Measurements from ENCODE around the gene HOXD8.

Gene HOXD8

DNA sequence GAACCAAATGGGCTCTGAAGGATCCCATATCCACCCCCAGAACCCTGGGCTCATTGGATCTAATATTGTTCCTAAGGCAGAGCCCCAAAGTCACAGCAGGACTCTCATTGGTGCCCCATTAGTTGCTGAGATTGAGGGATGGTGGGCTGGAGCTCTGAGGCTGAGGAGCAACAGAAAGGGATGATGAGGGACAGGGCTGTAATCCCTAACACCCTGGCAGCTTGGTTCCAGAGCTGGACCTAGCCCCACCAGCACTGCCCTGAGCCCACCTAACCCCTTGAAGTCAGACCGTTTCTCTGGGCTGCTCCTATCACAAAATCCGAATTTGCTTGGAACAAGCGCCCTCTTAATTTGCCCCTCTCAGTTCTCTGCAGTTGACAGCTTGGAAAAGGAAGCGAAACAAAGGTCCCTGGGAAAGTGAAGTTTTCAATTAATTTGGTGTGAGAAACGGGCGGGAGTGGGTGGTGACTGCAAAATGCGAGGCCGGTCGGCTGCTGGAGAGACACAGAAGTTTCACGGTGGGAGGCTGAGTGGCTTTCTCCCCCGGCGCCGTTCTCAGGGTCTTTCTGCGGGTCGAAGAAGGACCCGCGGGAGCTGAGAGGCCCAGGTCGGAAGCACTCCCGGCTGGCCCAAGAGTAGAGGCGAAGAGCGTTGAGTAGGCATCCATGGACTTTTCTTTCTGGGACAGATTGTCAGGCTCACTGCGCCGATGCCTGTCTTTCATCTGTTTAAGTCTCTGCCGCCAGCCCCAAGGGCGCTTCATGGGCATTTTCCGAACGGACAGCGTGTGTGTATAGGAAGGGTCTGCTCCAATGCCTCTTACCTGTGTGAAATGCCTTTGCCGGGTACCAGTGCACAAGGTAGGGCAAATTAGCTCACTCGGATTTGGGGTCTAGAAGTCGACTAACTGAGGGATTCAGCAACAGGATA is 37.9 kb upstream of the HOXD8 start:
- no peak for DNase-seq

GRCh38 chr2:176092270-176093144 is 37.0 kb upstream of the HOXD8 start, which contains the start of gene HOXD13:
TSS of gene HOXD13 (plus strand) at chr2:176092721. CDS start at chr2:176092891, 170 bp downstream.
- DNase-seq, result no peak

- no peak for DNase-seq
These were observed 36.2 kb upstream of the HOXD8 start for GRCh38 chr2:176093145-176093897.

DNA sequence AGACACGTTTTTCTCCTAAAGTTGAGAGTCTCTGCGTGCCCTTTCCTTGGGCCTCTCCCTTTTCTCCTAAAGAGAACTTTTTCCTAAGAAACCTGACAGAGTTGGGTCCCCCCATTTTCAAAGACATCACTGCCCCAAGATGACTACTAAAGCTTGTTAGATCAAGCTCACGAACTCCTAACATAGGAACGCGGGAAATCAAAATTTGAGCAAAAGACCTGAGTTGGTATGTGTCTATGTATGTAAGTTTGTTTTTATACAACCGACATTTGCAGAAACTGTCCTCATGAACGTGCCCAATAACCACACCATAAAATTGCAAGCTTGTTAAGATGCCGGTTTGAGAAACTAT is 35.6 kb upstream of the HOXD8 start:
- DNase-seq, result no peak

DNA sequence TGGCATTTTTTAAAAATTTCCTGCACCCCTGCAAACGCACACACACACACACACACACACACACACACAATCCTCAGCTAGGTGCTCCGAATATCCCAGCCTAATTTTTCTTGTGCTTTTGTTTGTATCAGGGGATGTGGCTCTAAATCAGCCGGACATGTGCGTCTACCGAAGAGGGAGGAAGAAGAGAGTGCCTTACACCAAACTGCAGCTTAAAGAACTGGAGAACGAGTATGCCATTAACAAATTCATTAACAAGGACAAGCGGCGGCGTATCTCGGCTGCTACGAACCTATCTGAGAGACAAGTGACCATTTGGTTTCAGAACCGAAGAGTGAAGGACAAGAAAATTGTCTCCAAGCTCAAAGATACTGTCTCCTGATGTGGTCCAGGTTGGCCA is 35.2 kb upstream of the HOXD8 start:
- no peak for DNase-seq

DNA sequence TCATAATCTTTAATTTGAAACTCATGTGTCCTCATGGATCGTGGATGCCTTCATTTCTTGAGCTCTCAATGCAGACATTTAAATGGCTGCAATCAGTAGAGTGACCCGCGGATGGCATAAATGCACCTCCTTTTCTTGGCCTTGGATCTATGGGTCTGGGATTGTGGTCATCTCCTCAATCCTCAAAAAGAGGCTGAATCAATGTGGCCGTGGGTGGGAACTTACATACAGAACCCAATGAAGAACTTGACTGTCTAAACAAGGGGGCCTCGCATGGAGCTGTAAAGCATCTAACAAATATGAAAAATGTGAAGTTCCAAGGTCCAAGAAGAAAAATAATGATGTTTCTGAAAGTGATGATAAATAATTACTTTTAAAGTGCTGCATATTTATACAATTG is 34.1 kb upstream of the HOXD8 start:
- no peak for DNase-seq

GRCh38 chr2:176096243-176096985 is 33.1 kb upstream of the HOXD8 start:
- DNase-seq, result no peak

GRCh38 chr2:176096986-176097819 is 32.3 kb upstream of the HOXD8 start:
- DNase-seq, result peak; percentile 52

DNA sequence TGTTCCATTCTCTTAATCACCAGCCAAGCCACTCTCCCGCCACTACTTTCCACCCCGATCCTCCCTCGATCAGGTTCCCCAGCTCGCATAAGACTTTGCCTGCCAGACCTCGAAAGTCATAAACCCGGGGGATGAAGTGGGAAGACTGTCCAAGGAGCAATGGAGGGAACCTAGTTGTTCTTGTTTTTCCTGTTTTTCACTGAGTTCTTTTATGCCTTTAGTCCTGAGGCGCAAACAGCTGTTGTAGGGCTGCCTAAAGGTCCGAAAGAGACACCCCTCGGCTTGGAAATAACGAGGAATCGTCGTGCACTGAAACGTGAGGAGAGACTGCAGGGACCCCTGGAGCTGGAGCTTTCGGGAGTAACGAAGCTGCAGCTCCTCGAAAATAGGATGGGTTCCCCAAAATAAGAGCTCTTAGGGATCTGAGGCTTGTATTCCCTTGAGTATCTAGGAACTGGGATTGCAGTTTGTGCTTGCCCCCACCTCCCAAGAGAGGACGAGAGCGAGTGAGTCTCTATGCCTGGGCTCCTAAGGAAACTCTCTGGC is 31.6 kb upstream of the HOXD8 start:
- no peak for DNase-seq

GRCh38 chr2:176098366-176099158 is 30.9 kb upstream of the HOXD8 start:
- DNase-seq, result no peak

- DNase-seq, result no peak
These were observed 30.3 kb upstream of the HOXD8 start for GRCh38 chr2:176099159-176099727.

DNA sequence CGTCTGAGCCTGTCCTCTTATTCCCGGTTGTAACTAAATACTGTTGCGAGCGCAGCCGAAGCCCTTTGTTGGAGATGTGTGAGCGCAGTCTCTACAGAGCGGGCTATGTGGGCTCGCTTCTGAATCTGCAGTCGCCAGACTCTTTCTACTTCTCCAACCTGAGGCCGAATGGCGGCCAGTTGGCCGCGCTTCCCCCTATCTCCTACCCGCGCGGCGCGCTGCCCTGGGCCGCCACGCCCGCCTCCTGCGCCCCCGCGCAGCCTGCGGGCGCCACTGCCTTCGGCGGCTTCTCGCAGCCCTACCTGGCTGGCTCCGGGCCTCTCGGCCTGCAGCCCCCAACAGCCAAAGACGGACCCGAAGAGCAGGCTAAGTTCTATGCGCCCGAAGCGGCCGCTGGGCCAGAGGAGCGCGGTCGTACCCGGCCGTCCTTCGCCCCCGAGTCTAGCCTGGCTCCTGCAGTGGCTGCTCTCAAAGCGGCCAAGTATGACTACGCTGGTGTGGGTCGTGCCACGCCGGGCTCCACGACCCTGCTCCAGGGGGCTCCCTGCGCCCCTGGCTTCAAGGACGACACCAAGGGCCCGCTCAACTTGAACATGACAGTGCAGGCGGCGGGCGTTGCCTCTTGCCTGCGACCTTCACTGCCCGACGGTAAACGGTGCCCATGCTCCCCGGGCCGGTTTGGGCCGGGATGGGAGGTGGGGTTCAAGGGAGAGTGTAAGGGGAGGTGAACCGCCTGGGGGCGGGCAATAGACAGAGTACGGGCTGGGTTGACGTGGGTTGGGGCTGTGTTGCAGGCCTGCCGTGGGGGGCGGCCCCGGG is 29.6 kb upstream of the HOXD8 start, which contains the start of gene HOXD12:
HOXD12 (plus strand) TSS at position 68 of the 819 bp plus-strand sequence; CDS start at position 75, 7 bp downstream.
- no peak for DNase-seq

- no peak for DNase-seq
These were observed 28.9 kb upstream of the HOXD8 start for GRCh38 chr2:176100547-176101140.

DNA sequence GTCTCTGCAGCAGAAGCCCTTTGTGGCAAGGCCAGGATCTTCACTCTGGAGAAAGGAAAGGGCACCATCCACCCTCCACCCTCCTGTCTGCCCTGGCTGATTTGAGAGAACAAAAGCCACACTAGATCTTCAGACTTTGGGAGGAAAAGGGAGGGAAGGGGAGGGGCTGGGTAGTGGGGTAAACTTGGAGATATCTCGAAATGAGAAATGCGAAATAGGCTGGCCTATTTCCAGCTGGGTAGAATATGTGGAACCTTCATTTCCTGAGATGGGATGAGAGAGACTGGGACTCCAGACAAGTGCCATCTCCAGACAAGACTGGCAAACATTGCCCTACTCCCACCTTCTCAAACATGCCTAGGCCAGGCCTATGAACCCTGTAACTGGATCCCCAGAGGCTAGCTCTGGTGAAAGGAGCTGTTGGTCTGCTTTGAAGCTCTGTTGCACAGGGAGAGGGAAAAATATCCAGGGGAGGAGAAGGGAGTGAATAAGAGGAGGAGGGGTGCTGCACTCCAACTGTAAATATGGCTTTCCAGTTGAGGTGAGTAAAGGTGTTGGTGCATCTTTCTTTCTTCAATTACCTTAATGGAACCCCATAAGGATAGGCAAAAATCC is 28.2 kb upstream of the HOXD8 start:
- no peak for DNase-seq

DNA sequence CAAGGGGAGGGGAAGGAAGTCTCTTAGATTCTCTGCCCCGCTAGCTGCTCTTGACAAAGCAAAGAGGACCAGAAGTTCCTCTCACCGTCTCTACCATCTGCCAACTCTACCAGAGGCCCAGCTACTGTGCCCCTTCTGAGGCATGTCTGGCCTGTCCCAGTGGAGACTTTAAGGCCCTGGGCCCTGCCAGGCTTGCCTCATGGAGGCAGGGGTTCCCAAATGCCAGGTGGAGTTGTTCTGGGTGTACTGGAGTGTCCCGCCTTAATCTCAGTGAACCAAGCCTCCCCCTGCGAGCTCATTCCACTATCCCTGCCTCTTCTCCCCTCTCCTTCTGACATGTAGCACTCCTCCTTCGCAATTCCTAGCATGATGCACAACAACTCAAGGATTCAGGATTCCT is 27.7 kb upstream of the HOXD8 start:
- DNase-seq, result no peak

DNA sequence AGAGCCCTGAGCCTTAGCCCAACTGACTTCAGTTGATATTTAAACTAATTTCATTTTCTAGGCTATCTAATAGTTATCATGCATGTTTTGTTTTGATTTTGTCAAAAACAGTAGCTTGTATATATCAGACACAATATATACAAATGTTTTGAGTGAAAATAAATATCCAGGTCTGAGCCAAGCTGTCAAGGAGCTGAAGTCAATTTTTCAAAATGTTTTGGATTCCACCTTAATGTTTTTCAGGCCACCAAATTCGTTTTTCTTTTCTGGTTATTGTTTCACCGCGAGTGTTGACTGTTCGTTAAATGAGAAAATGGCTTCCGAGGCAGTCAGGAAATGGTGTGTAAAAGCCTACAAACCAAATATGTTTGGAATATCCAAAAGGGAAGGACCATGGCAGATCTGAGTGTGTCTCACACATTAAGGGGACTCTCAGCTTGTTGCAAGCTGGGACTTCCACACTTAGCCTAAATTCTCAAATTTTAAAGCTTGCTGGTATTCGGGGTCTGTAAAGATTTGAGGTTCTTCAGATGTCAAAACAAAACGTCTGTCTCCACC is 27.1 kb upstream of the HOXD8 start:
- DNase-seq, result no peak

- DNase-seq, result no peak
These were observed 26.3 kb upstream of the HOXD8 start for GRCh38 chr2:176103194-176103593.
